ENCODE results near the gene RNF151.
A peak's percentile ranks its signal among the peaks of the same experiment; 100 is the strongest.
"Not testable (repeated sequence)": the region's sequence is repeated elsewhere in the genome, so short reads cannot be mapped to it uniquely, and the experiment has no call there.

Gene RNF151, protein sequence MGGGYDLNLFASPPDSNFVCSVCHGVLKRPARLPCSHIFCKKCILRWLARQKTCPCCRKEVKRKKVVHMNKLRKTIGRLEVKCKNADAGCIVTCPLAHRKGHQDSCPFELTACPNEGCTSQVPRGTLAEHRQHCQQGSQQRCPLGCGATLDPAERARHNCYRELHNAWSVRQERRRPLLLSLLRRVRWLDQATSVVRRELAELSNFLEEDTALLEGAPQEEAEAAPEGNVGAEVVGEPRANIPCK

DNA sequence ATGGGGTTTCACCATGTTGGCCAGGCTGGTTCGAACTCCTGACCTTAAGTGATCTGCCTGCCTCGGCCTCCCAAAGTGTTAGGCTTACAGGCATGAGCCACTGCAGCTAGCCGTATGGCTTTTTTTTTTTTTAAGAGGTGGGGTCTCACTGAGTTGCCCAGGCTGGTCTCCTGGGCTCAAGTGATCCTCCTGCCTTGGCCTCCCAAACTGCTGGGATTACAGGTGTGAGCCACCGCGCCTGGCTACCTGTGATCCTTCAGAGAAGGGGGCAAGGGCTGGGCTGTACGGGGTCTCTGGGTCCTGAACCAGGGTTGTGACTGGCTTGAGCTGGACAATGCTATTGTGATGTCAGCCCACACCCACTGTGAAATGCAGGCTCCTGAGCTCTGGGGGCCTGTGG, at the start of gene RNF151:
TSS of gene RNF151 (plus strand) at position 397 of the 400 bp plus-strand sequence. CDS start 26 bp downstream, outside the sequence.
- no peak for DNase-seq

DNA sequence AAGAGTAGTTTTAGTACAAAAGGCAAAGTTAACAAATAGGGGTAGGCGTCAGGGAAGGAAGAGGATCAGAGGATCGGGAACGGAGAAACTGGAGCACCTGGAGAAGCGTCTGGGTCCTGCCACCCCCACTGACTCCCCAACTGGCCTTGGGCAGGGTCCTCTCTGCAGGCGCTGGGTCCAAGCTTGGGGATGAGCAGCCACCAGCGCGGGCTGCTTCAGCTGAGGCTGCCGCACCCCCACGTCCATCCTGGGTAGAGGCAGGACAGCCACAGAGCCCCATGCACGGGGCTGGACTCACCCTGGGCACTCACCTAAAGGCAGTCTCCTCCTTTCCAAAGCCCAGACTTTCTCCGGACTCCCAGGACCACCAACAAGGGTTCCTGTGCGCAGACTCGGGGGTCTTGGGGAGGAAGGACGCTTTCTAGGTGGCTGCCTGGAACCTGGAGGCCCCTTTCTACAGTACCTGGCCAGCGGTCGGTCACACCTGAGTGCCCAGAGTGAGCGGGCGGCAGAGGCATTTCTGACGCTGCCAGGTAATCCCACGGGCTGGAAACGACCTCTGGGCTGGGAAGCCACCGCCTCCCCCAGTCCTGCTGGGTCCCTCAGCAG, 49.5 kb upstream of the RNF151 start:
- DNase-seq: no peak

DNA sequence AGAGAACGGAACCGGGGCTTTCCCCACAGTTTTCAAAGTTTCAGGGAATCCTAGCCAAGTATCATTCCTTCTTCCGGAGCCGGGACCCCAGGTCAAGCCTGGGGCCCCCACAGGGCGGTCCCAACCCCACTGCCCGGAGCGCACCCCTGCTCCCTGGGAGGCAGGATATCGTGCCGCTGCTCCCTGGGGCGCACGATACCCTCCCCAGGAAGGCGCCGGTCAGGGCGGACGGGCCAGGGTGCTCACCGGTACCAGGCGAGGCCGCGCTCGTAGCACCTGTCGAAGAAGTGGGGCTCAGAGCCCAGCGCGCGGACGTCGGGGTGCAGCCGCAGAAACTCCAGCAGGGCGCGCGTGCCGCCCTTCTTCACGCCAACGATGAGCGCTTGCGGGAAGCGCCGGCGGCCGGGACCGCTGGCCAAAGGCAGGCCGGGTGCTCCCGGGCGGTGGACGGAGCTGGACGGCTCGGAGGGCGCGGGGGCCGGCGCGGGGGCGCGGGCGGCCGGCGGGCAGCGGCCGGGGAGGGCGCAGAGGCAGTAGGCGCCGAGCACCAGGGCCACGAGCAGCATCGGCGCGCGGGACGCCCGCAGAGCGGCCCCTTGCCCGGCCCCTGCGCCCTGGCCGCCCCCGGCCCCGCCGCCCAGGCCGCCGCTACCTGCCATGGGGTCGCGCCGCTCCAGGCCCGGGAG, 48.8 kb upstream of the RNF151 start:
- no peak for DNase-seq

DNA sequence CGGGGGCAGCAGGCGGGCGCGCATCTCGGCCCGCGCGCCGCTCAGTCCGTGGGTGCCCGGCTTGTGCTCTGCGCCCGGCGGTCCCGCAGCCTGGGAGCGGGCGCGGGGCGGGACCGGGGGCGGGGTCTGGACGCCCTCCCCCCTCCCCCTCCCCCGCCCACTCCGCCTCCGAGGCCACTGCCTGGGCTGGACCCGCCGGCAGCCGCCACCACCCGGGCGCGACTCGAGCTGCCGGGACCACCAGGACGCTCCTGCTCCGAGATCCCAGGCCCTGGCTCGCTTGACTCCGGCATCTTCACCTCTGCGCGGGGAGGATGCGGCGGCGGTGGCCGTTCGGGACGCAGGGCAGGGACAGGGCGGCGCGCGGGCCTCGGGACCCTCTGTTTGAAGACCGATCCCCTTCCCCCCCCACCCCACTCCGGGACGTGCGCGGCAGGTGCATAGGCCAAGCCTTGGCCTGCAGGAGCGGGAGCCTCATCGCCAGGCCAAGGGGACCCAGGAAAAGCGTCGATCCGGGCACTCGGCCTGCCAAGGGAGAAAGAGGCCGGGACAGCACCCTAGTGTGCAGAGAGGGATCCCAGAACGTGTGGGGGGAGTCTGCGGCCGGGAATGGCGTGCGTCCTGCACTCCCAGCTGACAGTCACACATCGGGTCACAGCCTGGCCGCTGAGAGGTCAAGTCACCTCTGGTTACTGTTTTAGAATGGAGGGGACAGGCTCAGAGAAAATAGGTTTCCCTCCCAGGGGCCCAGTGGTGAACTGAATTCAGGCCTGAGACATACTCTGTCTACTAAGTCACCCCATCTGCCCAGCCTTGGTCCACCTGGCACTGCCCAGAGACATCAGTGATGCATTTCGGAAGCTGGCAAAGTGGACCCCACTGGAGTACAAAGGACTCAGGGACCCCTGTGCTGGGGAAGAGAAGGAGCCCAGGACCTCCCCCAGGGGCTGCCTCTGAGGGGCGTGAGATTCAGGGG, 48.0 kb upstream of the RNF151 start, which contains the start of gene HS3ST6:
TSS of gene HS3ST6 (minus strand) at position 65 of the 976 bp plus-strand sequence. CDS start 92 bp downstream, outside the sequence.
- DNase-seq: no peak

DNA sequence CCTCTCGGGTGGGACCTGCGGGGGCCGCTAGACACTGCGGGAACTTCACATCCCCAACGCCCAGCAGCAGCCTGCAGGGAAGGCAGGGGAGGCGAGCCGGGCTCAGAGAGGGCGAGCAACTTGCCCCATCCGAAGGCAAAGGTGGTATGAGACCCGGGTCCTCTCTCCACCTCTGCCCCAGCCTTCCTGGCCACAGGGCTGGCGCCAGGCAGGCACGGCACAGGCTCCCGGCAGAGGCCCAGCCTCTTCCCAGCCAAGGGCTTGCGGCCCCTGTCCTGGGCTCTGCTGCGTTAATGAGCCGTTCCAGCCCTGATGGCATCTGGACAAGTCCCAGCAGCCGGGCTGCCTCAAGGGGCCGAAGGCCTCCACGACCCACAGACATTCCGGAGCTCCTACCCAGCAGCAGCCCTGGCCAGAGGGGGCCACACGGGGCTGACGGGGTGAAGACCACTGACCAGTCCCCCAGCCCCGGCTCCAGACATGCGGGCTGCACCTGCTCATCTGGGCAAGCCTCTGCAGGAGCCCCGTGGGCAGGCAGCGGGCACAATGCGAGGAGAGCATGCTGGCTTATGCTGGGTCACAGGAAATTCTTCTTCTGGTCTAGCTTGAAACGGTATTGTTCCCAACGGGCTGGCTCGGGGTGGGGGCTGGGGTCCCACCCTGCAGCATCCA, 47.2 kb upstream of the RNF151 start:
- no peak for DNase-seq

DNA sequence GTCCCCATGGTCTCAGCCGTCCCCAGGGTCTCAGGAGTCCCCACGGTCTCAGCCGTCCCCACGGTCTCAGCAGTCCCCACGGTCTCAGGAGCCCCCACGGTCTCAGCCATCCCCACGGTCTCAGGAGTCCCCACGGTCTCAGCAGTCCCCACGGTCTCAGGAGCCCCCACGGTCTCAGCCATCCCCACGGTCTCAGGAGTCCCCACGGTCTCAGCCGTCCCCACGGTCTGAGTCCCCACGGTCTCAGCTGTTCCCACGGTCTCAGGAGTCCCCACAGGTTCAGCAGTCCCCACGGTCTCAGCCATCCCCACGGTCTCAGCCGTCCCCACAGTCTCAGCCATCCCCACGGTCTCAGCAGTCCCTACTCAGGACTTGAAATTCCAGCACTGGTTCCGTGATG, 46.5 kb upstream of the RNF151 start:
- DNase-seq: not testable (repeated sequence)

DNA sequence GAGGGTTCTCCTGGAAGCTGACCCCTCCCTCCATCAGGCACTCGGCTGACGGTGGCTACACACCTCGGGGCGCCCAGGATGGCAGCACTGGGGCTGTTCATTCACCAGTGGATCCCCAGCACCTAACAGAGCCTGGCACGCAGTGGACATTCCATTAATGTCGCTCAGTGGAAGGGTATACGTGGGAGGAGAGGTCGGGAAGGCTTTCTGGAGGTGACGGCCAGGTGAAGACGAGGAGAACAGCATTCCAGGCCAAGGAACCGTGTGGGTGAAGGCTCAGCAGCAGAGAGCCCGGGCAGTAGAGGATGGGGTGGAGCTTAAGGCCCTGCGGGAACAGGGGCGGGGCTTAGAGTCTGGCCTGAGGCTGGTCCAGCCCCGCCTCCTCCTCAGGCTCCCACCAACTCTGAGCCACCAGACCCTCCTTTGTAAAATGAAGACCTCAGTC, 45.9 kb upstream of the RNF151 start:
- DNase-seq: no peak

DNA sequence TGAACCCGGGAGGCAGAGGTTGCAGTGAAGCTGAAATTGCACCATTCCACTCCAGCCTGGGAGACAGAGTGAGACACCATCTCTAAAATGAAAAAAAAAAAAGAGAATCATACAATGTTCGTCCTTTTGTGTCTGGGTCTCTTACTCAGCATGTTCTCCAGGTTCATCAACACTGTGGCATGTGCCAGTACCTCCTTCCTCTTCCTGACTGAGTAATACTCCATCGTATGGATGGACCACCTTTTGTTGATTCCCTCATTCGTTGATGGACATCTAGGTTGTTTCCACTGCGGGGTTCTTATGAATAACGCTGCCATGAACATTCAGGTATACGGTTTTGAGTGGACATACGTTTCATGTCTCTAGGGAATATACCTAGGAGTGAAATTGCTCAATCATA, 44.3 kb upstream of the RNF151 start:
- no peak for DNase-seq

DNA sequence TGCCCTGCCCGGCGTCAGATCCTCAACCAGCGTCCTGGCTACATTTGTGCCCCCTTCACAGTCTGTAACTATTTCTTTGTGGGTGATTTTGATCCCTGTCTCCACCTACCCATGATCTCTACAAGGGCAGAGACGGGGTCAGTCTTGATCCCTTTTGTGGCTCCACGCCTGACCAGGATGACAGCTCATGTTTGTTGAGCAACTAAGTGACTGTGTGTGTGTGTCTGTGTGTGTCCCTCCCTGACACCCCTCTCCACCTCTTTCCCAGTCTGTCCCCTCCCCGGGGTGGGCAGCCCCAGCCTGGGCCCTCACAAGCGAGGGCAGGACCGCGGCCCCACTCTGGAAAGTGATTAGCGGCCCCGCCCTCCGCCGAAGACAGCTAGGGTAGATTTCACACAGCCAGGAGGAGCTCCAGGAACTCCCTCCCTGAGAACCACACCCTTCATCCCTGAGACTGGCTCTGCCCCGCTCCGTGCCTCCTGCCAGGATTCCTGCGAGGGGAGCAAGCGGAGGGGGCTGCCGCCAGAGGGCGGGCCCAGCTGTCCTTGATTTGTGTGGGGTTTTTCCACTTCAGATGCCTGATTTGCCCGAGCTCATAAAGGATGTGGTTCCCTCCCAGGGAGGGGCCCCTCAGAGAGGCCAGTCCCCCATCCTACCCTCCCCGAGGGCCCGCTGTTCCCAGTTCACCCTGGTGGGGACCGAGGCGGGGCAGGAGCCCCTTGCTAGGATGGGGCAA, 43.2 kb upstream of the RNF151 start:
- peak; percentile 68 for DNase-seq

DNA sequence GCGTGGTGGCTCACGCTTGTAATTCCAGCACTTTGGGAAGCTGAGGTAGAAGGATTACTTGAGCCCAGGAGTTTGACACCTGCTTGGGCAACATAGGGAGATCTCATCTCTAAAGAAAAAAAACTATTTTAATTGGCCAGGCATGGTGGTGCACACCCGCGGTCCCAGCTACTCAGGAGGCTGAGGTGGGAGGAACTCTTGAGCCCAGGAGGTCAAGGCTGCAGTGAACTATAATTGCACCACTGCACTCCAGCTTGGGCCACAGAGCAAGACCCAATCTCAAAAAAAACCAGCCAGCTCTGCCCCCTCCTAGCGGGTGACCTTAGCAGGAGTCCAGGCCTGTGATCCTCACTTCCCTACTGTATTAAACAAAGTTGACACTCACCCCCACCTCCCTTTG, 42.6 kb upstream of the RNF151 start:
- DNase-seq: no peak

DNA sequence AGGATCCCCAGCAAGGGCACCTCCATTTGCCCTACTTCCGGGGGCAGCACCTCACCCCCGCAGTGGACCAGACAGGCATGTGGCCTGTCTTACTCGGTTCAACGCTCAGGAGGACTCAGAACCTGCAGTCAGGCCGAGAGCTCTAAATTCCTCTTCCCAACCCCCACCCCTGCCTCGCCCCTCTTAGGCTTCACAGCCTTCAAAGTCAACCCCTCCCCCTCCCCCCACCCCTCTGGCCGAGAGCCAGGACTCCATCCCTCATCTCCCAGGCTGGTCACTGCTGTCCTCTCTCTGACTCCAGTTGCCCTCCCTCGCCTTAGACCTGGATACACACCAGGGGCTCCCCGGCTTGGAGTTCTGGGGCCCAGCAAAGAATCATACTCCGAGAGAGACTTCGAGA, 40.4 kb upstream of the RNF151 start:
- DNase-seq: no peak

DNA sequence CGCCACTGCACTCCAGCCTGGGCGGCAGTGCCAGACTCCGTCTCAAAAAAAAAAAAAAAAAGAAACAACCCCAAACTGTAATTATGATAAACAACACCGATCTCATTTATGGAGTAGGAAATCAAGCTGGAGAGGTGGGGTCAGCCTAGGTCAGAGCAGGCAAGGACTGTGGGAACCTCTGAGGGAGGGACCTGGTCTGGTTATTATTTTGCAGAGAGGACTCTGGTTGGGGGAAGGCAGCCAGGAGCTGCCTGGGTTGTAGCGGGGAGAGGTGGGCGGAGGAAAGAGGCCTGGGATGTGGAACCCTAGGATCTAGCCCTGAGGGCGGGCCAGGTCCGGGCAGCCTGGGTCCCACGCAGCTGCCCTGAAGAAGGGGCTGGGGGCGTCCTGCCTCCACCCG, 37.6 kb upstream of the RNF151 start:
- DNase-seq: no peak

DNA sequence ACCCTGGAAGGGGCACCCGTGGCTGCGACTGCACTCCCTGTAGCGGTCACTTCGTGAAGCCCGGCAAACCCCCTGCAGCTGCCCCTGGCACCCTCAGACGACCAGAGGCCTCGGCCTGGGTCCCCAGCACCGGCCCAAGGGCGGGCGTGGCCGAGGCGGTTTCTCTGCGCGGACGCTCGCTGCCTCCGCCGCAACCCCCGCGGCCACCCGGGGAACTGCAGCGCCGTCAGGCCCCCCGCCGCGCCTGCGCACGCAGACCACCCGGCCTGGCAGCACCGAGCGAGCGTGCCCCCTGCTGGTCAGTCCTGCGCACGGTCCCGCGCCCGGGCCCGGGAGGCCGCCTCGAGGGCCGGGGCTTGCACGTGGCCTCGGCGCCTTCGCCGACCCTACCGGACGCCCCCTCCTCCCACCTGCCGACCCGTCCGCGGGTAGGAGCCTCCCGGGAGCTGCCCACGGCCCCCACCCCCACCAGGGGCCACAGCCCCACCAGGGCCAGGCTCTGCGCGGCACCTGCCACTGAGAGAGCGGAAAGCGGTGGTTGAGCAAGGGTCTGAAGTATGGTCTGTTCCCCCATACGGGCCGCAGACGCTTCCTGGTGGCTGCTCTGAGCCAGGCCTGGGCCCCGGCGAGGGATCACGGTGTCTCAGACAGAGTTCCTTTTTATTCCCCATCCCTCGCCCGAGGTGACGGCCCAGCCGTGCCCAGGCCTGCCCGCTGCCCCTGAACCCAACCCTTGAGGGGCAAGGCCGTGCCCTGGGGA, 36.9 kb upstream of the RNF151 start:
- DNase-seq: no peak

DNA sequence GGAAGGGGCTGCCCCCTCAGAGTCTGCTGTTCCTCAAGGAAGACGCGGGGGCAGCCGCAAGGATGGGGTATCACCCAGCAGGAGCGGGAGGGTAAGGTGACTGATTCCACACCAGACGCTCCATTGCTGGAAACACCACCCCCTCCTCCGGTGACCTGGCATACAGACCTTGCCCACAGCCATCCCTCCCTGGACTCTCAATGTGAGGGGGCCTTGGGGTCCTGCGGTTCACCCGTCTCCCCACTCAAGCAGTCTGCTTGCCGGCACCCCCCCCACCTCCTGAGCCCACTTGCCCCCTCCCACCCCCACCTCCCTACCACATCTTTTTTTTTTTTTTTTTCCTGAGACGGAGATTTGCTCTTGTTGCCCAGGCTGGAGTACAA, 36.3 kb upstream of the RNF151 start:
- DNase-seq: no peak

DNA sequence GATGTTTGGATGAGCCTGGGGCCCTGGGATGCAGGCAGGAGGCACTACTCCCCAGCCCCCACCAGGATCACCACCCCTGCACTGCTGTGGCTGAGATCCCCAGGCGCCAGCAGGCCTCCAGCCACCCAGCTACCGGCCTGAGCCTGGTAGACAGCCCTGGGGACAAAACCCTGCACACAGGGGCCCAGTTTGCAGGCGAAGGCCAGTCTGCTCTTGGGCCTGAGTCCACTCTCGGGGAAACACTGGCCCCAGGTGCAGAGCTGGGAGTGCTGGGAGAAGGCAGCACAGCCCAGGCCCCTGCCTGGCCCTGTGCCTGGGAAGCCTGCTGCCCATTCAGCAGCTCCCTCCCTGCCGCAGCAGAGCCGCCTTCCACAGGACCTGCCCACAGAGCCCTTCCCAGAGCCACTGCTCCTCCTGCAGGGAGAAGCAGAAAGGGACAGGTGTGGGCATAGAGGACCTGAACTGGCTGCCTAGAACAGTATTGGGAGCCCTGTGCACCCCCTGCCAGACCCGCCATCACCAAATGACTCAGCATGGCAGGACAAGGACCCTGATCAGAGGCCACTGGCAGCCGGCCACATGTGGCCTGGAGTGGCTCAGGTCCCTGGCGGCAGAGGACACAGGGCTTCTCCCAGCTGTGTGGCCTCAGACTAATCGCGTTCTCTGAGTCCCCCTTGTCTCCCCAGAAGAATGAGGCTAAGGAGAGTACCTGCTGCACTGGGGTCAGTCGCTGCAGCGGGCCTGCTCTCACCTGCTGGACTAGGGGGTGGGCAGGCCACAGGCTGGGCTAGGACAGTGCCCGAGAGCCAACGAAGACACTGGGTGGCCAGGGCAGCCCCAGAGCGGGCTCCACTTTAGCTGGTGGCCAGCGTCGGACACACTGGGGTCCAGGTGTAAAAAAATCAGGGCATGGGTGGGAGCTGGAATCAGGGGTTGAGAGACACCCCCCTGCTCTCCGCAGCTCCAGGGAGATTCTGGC, 34.3 kb upstream of the RNF151 start:
- DNase-seq: no peak

DNA sequence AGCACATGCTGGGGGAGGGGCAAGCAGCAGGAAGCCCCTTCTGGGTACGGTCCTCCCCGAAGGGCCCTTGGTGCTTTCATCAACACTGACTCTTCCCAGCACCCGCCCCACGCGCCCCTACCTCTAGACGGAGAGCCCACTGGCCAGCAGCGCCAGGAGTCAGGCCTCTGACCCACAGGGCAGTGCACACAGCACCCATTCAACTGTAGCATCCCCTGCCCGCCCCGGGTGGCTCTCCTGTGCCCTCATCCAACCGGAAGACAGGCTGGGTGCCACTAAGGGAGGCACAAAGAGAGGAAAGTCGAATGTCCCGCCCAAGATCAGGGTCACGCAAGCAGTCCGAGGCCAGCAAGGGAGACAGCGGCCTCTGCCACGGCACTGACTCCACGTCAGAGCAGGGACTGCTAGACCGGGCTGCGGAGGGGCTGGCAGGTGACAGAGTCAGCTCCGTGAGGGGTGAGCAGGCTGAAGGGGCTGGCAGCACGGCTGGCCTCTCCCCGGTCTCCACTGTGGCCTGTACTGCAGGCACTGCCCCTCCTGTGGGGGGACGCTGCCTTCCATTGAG, 33.5 kb upstream of the RNF151 start:
- no peak for DNase-seq

DNA sequence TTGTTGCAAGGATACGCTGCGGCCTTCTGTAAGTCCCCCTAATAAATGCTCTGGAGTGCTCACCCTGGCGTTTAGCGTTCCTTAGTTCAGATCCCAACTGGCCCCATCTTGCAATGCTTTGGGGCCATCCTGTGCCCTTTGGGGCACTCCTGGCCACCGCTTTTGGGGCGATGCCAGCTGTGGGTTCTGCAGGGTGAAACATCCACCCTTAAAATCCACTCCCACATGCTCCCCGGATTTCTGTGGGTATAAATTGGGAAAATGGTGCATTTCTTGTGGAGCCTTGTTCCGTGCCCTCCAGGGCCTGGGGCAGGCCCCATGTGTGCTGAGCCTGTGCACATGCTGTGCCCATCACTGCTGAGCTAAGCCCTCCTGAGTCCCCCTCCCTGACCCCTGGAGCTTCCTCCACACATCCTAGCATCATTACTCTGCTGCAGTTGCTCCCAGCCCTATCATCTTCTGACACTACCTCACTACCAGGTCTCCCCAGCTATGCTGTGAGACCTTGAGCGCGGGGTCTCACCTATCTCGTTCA, 29.6 kb upstream of the RNF151 start:
- DNase-seq: no peak

DNA sequence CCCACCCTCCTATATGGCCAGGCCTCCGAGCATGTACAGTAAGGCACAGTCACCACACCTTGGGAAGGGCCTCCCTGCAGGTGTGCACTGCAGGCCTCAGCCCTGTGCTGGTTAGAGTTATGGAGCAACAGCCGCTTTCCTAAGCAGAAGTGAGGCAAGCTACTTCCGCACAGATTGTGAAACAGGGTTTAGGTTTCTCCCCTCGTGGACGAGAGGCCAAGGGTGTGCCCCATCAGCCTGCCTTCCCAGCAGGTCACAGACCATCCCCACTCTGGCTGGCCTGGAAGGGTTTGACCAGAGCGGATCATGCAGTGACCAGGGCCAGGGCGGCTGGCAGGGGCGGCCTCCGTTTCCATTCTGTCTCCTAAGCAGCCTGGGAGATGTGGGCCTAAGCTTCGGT, 28.3 kb upstream of the RNF151 start:
- no peak for DNase-seq

DNA sequence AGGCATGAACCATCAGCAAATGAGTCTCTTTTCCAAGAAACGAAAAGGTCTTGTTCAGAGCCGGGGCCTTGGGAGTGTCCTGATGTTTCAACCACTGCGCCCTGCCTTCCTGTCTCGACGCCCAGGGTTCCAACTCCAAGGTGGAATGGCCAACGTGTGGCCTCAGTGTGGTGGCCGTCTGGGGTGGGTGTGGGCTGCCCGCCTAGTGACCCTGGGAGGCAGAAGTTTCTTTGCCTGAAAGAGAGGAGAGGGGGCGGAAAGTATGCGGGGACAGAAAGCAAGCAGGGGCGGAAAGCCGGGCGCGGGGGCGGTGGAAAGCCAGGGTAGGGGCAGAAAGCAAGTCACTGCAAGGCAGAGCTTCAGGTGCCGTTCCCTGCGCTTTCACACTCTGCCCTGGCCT, 27.7 kb upstream of the RNF151 start:
- DNase-seq: no peak

All from NCI-H524 treated with DMSO at 0.1 percent for 48 hours (cell line).